Vagina (tissue), 2 donors: ENCODE results near the gene NEK6.

Experiments used
- POLR2A ChIP-seq, 2 donors: fragments of 450-650 bp; IDR thresholded peaks; one replicate each; pipeline ENCODE4 v1.6.1; 2017; ENCODE audit warnings: antibody characterized with exemption in 2 of 2, mild to moderate bottlenecking in 2 of 2, moderate library complexity in 2 of 2
- POLR2AphosphoS5 ChIP-seq, 2 donors: sonication (generic); formaldehyde crosslinking; IDR thresholded peaks; one replicate each; pipeline ENCODE4 v1.9.0; 2017; ENCODE audit warnings: antibody characterized with exemption in 2 of 2, mild to moderate bottlenecking in 2 of 2, low read depth in 1 of 2; ENCODE audit not compliant: insufficient read depth in 1 of 2
- TF ChIP-seq, protein P1 (sequence below), 3 experiments: fragments of 450-650 bp in 2 of 3; fragments of 200-600 bp in 1 of 3; sonication (generic) in 1 of 3; IDR thresholded peaks; one replicate each; pipeline ENCODE4 v1.5.1; 2017 to 2019; ENCODE audit warnings: antibody characterized with exemption in 3 of 3, mild to moderate bottlenecking in 2 of 3, moderate library complexity in 2 of 3

DNA sequence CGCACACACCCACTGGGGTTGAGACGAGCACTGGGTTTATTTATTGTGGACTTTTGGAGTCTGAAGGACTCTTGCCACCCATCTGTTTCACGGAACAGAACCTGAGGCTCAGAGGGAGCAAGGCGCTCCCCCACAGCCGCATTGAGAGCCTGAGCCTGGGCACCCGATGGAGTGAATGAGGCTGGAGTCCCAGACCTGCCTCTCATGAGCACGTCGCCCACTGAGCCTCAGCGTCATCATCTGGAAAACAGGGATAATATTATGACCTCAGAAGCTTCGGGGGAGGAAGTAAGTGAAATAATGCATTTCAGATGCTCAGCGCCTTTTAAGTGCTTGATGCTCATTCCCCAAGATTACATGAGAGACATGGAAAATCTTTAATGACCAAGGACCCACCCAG lies 5.5 kb downstream of the NEK6 start:
- TF ChIP-seq, protein P1, sequence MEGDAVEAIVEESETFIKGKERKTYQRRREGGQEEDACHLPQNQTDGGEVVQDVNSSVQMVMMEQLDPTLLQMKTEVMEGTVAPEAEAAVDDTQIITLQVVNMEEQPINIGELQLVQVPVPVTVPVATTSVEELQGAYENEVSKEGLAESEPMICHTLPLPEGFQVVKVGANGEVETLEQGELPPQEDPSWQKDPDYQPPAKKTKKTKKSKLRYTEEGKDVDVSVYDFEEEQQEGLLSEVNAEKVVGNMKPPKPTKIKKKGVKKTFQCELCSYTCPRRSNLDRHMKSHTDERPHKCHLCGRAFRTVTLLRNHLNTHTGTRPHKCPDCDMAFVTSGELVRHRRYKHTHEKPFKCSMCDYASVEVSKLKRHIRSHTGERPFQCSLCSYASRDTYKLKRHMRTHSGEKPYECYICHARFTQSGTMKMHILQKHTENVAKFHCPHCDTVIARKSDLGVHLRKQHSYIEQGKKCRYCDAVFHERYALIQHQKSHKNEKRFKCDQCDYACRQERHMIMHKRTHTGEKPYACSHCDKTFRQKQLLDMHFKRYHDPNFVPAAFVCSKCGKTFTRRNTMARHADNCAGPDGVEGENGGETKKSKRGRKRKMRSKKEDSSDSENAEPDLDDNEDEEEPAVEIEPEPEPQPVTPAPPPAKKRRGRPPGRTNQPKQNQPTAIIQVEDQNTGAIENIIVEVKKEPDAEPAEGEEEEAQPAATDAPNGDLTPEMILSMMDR (IDR thresholded peaks at IDR 0.05) = no peak
- TF ChIP-seq POLR2A (IDR thresholded peaks at IDR 0.05) (no peak), POLR2AphosphoS5 (IDR thresholded peaks at IDR 0.05; ENCODE audit: insufficient read depth in 1 of 2, low read depth in 1 of 2) (no peak)
